Articular chondrocyte of knee joint (primary cell): ENCODE results near the gene DHPS. TPM values are rescaled to one million over a fixed set of nuclear protein-coding genes. Genes with fewer than 3 reads are reported as not detected.

Source experiments
- small RNA-seq: library from RNA; depleted of rRNA; stranded (forward); fragments of <200 nt; gene quantifications from one replicate; pipeline ENCODE3, GENCODE V24; 2012
- total RNA-seq: library from RNA; depleted of rRNA; stranded (reverse); fragments of >200 nt; gene quantifications from 2 replicates; pipeline ENCODE4 v1.2.3, GENCODE V29; 2012

Gene DHPS
- 31.4 and 38.3 TPM in 2 replicates for total RNA-seq

GRCh38 chr19:12681074-12681987, at the start of gene DHPS:
DHPS (minus strand) TSS chr19:12681880; CDS start chr19:12681766, 114 bp downstream.

DNA sequence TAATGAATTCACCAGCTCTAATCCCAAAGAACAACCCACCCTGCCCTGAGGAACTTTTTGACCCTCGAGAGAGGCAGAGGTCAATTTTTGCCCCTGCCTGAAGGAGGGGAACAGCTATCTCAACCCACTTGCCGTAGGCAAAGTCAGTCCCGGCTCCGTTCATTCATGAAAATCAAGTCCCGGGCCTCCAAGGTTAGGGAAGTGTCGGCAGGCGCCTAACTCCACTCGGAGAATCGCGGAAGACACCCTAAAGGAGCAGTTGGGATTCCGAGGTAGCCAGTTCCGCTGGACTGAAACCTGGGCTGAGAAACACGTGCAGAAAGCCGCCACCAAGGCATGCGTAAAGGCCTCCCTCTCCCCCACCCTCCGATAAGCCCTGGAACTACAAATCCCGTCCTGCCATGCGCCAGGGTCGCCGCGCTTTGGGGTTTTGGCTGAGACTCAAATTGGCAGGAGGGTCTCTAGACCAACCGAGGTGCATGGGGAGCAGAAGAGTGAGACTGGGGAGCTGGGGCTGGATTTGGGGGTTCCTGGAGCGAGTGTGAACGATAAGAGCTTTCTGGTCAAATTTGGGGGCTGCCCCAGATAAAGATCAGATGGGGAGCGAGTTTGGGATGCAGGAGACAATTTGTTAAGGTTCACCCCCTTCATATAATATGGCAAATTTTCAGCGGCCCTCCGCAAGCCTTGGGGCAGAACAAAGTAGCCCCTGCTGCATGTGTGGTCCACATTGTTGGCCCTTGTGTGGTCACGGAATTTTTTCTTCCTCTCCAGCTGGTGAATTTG, 42.2 kb upstream of the DHPS start, which contains the start of gene TNPO2:
TSS of gene TNPO2 (minus strand) at position 292 of the 786 bp plus-strand sequence. CDS start 2,955 bp downstream, outside the sequence.

GRCh38 chr19:12696366-12697335, 15.0 kb upstream of the DHPS start, which contains the start of gene FBXW9:
FBXW9 (minus strand) TSS chr19:12696631; CDS start chr19:12696581, 50 bp downstream.

DNA sequence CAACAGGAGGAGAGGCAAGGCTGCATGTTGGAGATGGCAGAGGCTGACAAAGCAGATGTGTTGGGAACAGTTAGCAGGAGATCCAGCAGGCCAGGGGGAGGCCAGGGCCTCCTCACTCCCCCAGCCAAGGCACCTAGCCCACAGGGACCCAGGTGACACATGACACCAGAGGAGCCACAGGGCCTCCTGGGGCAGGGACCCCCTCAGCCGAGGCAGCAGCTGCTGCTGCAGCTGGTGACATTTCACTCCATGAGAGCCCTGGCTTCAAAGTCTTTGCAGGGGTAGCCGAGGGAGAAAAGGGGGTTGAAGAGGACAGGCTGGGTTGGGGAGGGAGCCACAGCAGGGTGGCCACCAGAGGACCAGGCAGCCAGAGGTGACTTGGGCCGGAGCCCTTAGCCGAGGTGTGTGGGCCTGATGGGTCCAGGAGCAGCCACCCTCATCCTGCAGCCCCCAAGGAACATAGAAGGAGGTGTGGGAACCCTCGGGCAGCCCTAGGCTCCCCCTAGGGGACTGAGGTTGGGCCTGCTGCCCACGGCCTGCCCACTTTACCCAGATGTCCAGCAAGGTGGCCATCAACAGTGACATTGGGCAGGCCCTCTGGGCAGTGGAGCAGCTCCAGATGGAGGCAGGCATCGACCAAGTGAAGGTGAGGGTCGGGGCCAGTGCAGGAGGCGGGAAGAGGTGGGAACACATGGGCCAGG, 6.0 kb upstream of the DHPS start, which contains the start of gene GNG14:
TSS of gene GNG14 (plus strand) at position 503 of the 701 bp plus-strand sequence. CDS start at position 554, 51 bp downstream.

GRCh38 chr19:12666265-12667048, 15.2 kb downstream of the DHPS start, which contains the start of the genes MAN2B1 and WDR83:
MAN2B1 (minus strand) TSS chr19:12666742; CDS start chr19:12666701, 41 bp downstream.
WDR83 (plus strand) TSS chr19:12666807; CDS start chr19:12669791, 2,984 bp downstream.

Small RNAs within 50 kb of the gene (small RNA-seq; reads per million reads assigned to genes)
- 9.2 reads per million, percentile 93 among the genes with 10 or more reads in this experiment for gene SNORD41

Other genes with a start within 250 kb of the DHPS start
- gene ZNF443, start 240.9 kb downstream of the DHPS start, total RNA-seq, result 2.4 and 5.0 TPM in 2 replicates
- 5.5 and 7.7 TPM in 2 replicates for gene ZNF709, start 197.1 kb downstream of the DHPS start, total RNA-seq
- gene ZNF564, start 130.4 kb downstream of the DHPS start, total RNA-seq, result 9.8 and 12.3 TPM in 2 replicates
- gene ZNF490, start 71.1 kb downstream of the DHPS start, total RNA-seq, result 10.7 and 14.8 TPM in 2 replicates
- gene ZNF791, start 71.0 kb downstream of the DHPS start, total RNA-seq, result 19.7 and 26.6 TPM in 2 replicates
- gene MAN2B1, start 15.1 kb downstream of the DHPS start, total RNA-seq, result 35.5 and 40.5 TPM in 2 replicates
- 6.5 and 6.7 TPM in 2 replicates for gene WDR83, start 15.1 kb downstream of the DHPS start, total RNA-seq
- not detected in 2 replicates for gene GNG14, start 6.1 kb upstream of the DHPS start, total RNA-seq
- 4.8 and 9.8 TPM in 2 replicates for gene FBXW9, start 14.8 kb upstream of the DHPS start, total RNA-seq
- 40.3 and 44.4 TPM in 2 replicates for gene TNPO2, start 42.1 kb upstream of the DHPS start, total RNA-seq
- gene TRIR, start 52.8 kb upstream of the DHPS start, total RNA-seq, result 122 and 133 TPM in 2 replicates
- 75.5 and 78.6 TPM in 2 replicates for gene GET3, start 55.6 kb upstream of the DHPS start, total RNA-seq
- not detected in 2 replicates for gene BEST2, start 69.9 kb upstream of the DHPS start, total RNA-seq
- 17.4 and 17.8 TPM in 2 replicates for gene HOOK2, start 93.7 kb upstream of the DHPS start, total RNA-seq
- gene JUNB, start 109.6 kb upstream of the DHPS start, total RNA-seq, result 137 and 196 TPM in 2 replicates
- gene PRDX2, start 119.9 kb upstream of the DHPS start, total RNA-seq, result 169 and 213 TPM in 2 replicates
- gene THSD8, start 120.2 kb upstream of the DHPS start, total RNA-seq, result not detected in 2 replicates
- 13.2 and 14.3 TPM in 2 replicates for gene RNASEH2A, start 124.7 kb upstream of the DHPS start, total RNA-seq
- not detected in 2 replicates for gene RTBDN, start 152.7 kb upstream of the DHPS start, total RNA-seq
- 0.11 and 0.13 TPM in 2 replicates for gene MAST1, start 156.6 kb upstream of the DHPS start, total RNA-seq
- gene DNASE2, start 199.6 kb upstream of the DHPS start, total RNA-seq, result 33.2 and 36.1 TPM in 2 replicates
- not detected in 2 replicates for gene KLF1, start 205.3 kb upstream of the DHPS start, total RNA-seq
- 21.2 and 26.3 TPM in 2 replicates for gene GCDH, start 209.3 kb upstream of the DHPS start, total RNA-seq
- 0.22 TPM in 1 of 2 replicates, not detected in the other for gene SYCE2, start 237.4 kb upstream of the DHPS start, total RNA-seq